IMR-90 (cell line): ENCODE measurements around the gene C20orf144. TPM values are rescaled to one million over a fixed set of nuclear protein-coding genes. Genes with fewer than 3 reads are reported as not detected.

Source experiments
- ATAC-seq: fragments of 200-7000 bp; cut with Tn5 transposase; 2 replicates; pipeline ENCODE4 v1.9.1; 2020; ENCODE audit warnings: low read depth, mild to moderate bottlenecking, moderate library complexity
- BruUV-seq: library from RNA; stranded (reverse); fragments of 400-500 nt; replicated peaks from 2 replicates; lab custom pipeline; 2021; lab: Mats Ljungman, UMichigan
- CTCF ChIA-PET: fragments of 300-600 bp; formaldehyde crosslinking; extraction: SDS; loops from one replicate; lab custom pipeline; 2021; ENCODE audit warnings: antibody characterized with exemption; lab: Yijun Ruan, JAX
- POLR2A ChIA-PET: fragments of 300-600 bp; sonication (Branson Sonifier 250); formaldehyde crosslinking; loops from one replicate; lab custom pipeline; 2022; ENCODE audit warnings: antibody characterized with exemption; ENCODE audit not compliant: unreplicated experiment; lab: Charles Lee
- DNase-seq: peaks from one replicate; pipeline ENCODE4 v3.0.0; 2013
- H2AFZ ChIP-seq: replicated peaks from 2 replicates; pipeline ENCODE3; 2013; ENCODE audit warnings: low read length, mild to moderate bottlenecking; ENCODE audit not compliant: poor library complexity
- H2AK5ac ChIP-seq: 2 replicates; pipeline ENCODE4 v1.6.1; 2013; ENCODE audit warnings: low read depth, low read length, inconsistent platforms
- H2AK9ac ChIP-seq: replicated peaks from 2 replicates; pipeline ENCODE3; 2013; ENCODE audit warnings: mild to moderate bottlenecking, low read depth, low read length, moderate library complexity; ENCODE audit not compliant: poor library complexity
- H2BK120ac ChIP-seq: 2 replicates; pipeline ENCODE4 v1.6.1; 2013; ENCODE audit warnings: low read depth, low read length, inconsistent platforms
- H2BK15ac ChIP-seq: 3 replicates; pipeline ENCODE4 v1.6.1; 2013; ENCODE audit warnings: low read depth, low read length, inconsistent platforms
- H2BK20ac ChIP-seq: 2 replicates; pipeline ENCODE4 v1.6.1; 2013; ENCODE audit warnings: low read depth, mild to moderate bottlenecking, inconsistent platforms, low read length, moderate library complexity
- H2BK5ac ChIP-seq: 2 replicates; pipeline ENCODE4 v1.6.1; 2013; ENCODE audit warnings: mild to moderate bottlenecking, low read depth, low read length, inconsistent platforms; ENCODE audit not compliant: poor library complexity, severe bottlenecking
- H3K14ac ChIP-seq: replicated peaks from 2 replicates; pipeline ENCODE4 v1.6.1; 2013; ENCODE audit warnings: low read depth, low read length, inconsistent platforms
- H3K18ac ChIP-seq: 2 replicates; pipeline ENCODE4 v1.6.1; 2013; ENCODE audit warnings: low read depth, low read length, control low read depth
- H3K23ac ChIP-seq: 2 replicates; pipeline ENCODE4 v1.6.1; 2013; ENCODE audit warnings: low read depth, low read length, inconsistent platforms
- H3K27ac ChIP-seq: 2 replicates; pipeline ENCODE4 v1.5.1; 2013; ENCODE audit warnings: mild to moderate bottlenecking, control low read depth, low read length; ENCODE audit not compliant: insufficient read depth
- H3K27me3 ChIP-seq: 2 replicates; pipeline ENCODE4 v1.6.1; 2013; ENCODE audit warnings: low read length; ENCODE audit not compliant: control insufficient read depth, insufficient read depth
- H3K36me3 ChIP-seq: 2 replicates; pipeline ENCODE4 v1.6.1; 2013; ENCODE audit warnings: low read length, mixed read lengths; ENCODE audit not compliant: control insufficient read depth, insufficient read depth
- H3K4ac ChIP-seq: 2 replicates; pipeline ENCODE4 v1.6.1; 2013; ENCODE audit warnings: low read depth, low read length, inconsistent platforms
- H3K4me1 ChIP-seq: 2 replicates; pipeline ENCODE4 v1.6.1; 2013; ENCODE audit warnings: low read length, mixed read lengths; ENCODE audit not compliant: control insufficient read depth, insufficient read depth
- H3K4me2 ChIP-seq: 2 replicates; pipeline ENCODE4 v1.6.1; 2013; ENCODE audit warnings: low read depth, mild to moderate bottlenecking, control low read depth, low read length, moderate library complexity
- H3K4me3 ChIP-seq: 2 replicates; pipeline ENCODE4 v1.5.1; 2013; ENCODE audit warnings: low read depth, mild to moderate bottlenecking, control low read depth, low read length, moderate library complexity; ENCODE audit not compliant: insufficient read depth
- H3K56ac ChIP-seq: 2 replicates; pipeline ENCODE4 v1.6.1; 2013; ENCODE audit warnings: low read length, inconsistent platforms; ENCODE audit not compliant: insufficient read depth; ENCODE audit errors: extremely low read depth
- H3K79me1 ChIP-seq, 2 experiments: 2 replicates each; pipeline ENCODE4 v1.6.1; 2013; ENCODE audit warnings: low read length in 2 of 2, inconsistent platforms in 1 of 2, low read depth in 1 of 2
- H3K9ac ChIP-seq: 2 replicates; pipeline ENCODE4 v1.6.1; 2013; ENCODE audit warnings: low read depth, low read length, control low read depth
- H3K9me1 ChIP-seq: 2 replicates; pipeline ENCODE4 v1.6.1; 2013; ENCODE audit warnings: low read length, inconsistent platforms; ENCODE audit not compliant: insufficient read depth
- H3K9me3 ChIP-seq: 2 replicates; pipeline ENCODE4 v1.6.1; 2013; ENCODE audit warnings: low read length; ENCODE audit not compliant: control insufficient read depth, insufficient read depth
- H4K20me1 ChIP-seq: 2 replicates; pipeline ENCODE4 v1.6.1; 2013; ENCODE audit warnings: low read length, inconsistent platforms; ENCODE audit not compliant: insufficient read depth
- H4K5ac ChIP-seq: 2 replicates; pipeline ENCODE4 v1.6.1; 2013; ENCODE audit warnings: mild to moderate bottlenecking, low read depth, low read length, control low read depth
- H4K8ac ChIP-seq, 2 experiments: 2 replicates each; pipeline ENCODE4 v1.6.1; 2013; ENCODE audit warnings: low read depth in 2 of 2, low read length in 2 of 2, control low read depth in 1 of 2, inconsistent platforms in 1 of 2
- H4K91ac ChIP-seq: 2 replicates; pipeline ENCODE4 v1.6.1; 2013; ENCODE audit warnings: low read depth, low read length, inconsistent platforms; ENCODE audit not compliant: insufficient read depth
- BHLHE40 ChIP-seq: fragments of 150-350 bp; IDR thresholded peaks from 2 replicates; pipeline ENCODE4 v1.6.1; 2016; ENCODE audit warnings: mild to moderate bottlenecking, low read depth, low read length
- CEBPB ChIP-seq: IDR thresholded peaks from 2 replicates; pipeline ENCODE4 v1.6.1; 2012; ENCODE audit warnings: low read depth, low read length, improper control_type of control experiment
- CHD1 ChIP-seq: IDR thresholded peaks from 2 replicates; pipeline ENCODE4 v1.6.1; 2012; ENCODE audit warnings: low read depth, low read length, improper control_type of control experiment
- CTCF ChIP-seq: conservative IDR thresholded peaks from 2 replicates; pipeline ENCODE4 v1.5.1; 2012; ENCODE audit warnings: mild to moderate bottlenecking, low read depth, low read length, improper control_type of control experiment
- FOS ChIP-seq: fragments of 150-350 bp; IDR thresholded peaks from 2 replicates; pipeline ENCODE4 v1.6.1; 2016; ENCODE audit warnings: low read depth, low read length
- NFE2L2 ChIP-seq: fragments of 150-350 bp; IDR thresholded peaks from 2 replicates; pipeline ENCODE4 v1.6.1; 2016; ENCODE audit warnings: low read depth, mild to moderate bottlenecking, low read length
- POLR2A ChIP-seq: IDR thresholded peaks from 2 replicates; pipeline ENCODE4 v1.6.1; 2012; ENCODE audit warnings: mild to moderate bottlenecking, low read depth, low read length
- RFX5 ChIP-seq: IDR thresholded peaks from 2 replicates; pipeline ENCODE4 v1.8.0; 2012; ENCODE audit warnings: low read depth, mild to moderate bottlenecking, low read length, moderate library complexity
- WGBS, 2 experiments: methylation state at CpG; one replicate each; pipeline versions ENCODE4 v1.1.5 to v1.1.7; 2013; ENCODE audit warnings: missing lambda C conversion rate in 2 of 2; ENCODE audit not compliant: insufficient read length in 1 of 2; ENCODE audit errors: extremely low coverage in 2 of 2; 5-methylcytosine and 5-hydroxymethylcytosine counted together
- dilution Hi-C: fragments of 300-500 bp; cut with HindIII; formaldehyde crosslinking; loops from one replicate; pipeline ENCODE4 v1.14.3; 2018; ENCODE audit warnings: low sequenced_read_pairs; ENCODE audit not compliant: unreplicated experiment
- in situ Hi-C: fragments of 300-500 bp; cut with MboI; formaldehyde crosslinking; loops from 3 replicates; pipeline ENCODE4 v1.14.3; 2019; ENCODE audit warnings: low sequenced_read_pairs, inconsistent platforms, mixed read lengths
- intact Hi-C: fragments of 100-400 bp; cut with micrococcal nuclease; formaldehyde crosslinking; loops from 2 replicates; pipeline ENCODE4 v1.10.0; 2022
- polyA plus RNA-seq, 3 experiments: library from polyadenylated mRNA; depleted of rRNA; stranded (reverse); fragments of >200 nt; gene quantifications; 2 replicates each; pipeline ENCODE4 v1.2.3, GENCODE V29; 2012; ENCODE audit warnings: low replicate concordance in 1 of 3
- total RNA-seq: library from RNA; depleted of rRNA; stranded (reverse); fragments of >200 nt; gene quantifications from 2 replicates; pipeline ENCODE4 v1.2.3, GENCODE V29; 2012
- TF ChIP-seq, protein P1 (sequence below): fragments of 150-350 bp; IDR thresholded peaks from 2 replicates; pipeline ENCODE4 v1.6.1; 2017; ENCODE audit warnings: mild to moderate bottlenecking, antibody characterized with exemption, low read length, low read depth

C20orf144 gene
- total and polyA plus RNA-seq, 2 of the 4 experiments (the other 2 are of a cell fraction): under 0.01 to 0.19 TPM

- H4K8ac ChIP-seq: no peak overlapping the region
- no peak overlapping the region for H2AFZ ChIP-seq
- no peak overlapping the region for H2AK9ac ChIP-seq
- TF ChIP-seq, protein P1, sequence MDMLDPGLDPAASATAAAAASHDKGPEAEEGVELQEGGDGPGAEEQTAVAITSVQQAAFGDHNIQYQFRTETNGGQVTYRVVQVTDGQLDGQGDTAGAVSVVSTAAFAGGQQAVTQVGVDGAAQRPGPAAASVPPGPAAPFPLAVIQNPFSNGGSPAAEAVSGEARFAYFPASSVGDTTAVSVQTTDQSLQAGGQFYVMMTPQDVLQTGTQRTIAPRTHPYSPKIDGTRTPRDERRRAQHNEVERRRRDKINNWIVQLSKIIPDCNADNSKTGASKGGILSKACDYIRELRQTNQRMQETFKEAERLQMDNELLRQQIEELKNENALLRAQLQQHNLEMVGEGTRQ: no peak
- TF ChIP-seq NFE2L2: no peak
- no peak for TF ChIP-seq FOS
- no peak for TF ChIP-seq BHLHE40
- no peak for TF ChIP-seq CHD1
- TF ChIP-seq CEBPB: no peak
- no peak for TF ChIP-seq RFX5
- TF ChIP-seq CTCF: no peak
- TF ChIP-seq POLR2A: no peak
- peak; percentile 44 for DNase-seq
- no peak overlapping the region for H3K27ac ChIP-seq
- no peak overlapping the region for H3K4me2 ChIP-seq
- H3K4me1 ChIP-seq: no peaks in the 10 kb centered on the region
- H3K4me3 ChIP-seq: no peak overlapping the region
- no peak; the same call in 1 of the 2 replicates for ATAC-seq
- no peak overlapping the region for H2AK5ac ChIP-seq
- no peak overlapping the region for H2BK15ac ChIP-seq
- H3K9me1 ChIP-seq: no peaks in the 10 kb centered on the region
- no peak overlapping the region for H4K91ac ChIP-seq
- no peak overlapping the region for H3K9ac ChIP-seq
- H3K79me1 ChIP-seq: no peaks in the 10 kb centered on the region
- no peak overlapping the region for H2BK5ac ChIP-seq
- no peak overlapping the region for H2BK20ac ChIP-seq
- in situ Hi-C loops: no loop called here
- no peaks in the 10 kb centered on the region for H4K20me1 ChIP-seq
- H3K27me3 ChIP-seq: no peaks in the 10 kb centered on the region
- H3K56ac ChIP-seq: no peak overlapping the region
- H2BK120ac ChIP-seq: no peak overlapping the region
- no peaks in the 10 kb centered on the region for H3K36me3 ChIP-seq
- no peak overlapping the region for H3K14ac ChIP-seq
- no peaks in the 10 kb centered on the region for H3K9me3 ChIP-seq
- intact Hi-C loops: no loop called here
- POLR2A ChIA-PET: no interaction called here
- BruUV-seq: no TSS peak
- no peak overlapping the region for H4K5ac ChIP-seq
- no peak overlapping the region for H3K23ac ChIP-seq
- 84% methylated on average over 7 of the region's 8 CpGs; no CpG with 5 or more reads in 1 of the 2 experiments for WGBS, 2 experiments
- no peak overlapping the region for H3K4ac ChIP-seq
- dilution Hi-C loops: no loop called here
- no peak overlapping the region for H3K18ac ChIP-seq
- CTCF ChIA-PET: no interaction called here
These were observed 35.0 kb downstream of the C20orf144 start for GRCh38 chr20:33697129-33697528.
